Right kidney (tissue), 1 donor: ENCODE results near the gene DHX16.
A peak's percentile ranks its signal among the peaks of the same experiment; 100 is the strongest.
"Not testable (repeated sequence)": the region's sequence is repeated elsewhere in the genome, so short reads cannot be mapped to it uniquely, and the experiment has no call there.

Source experiments
- DNase-seq: peaks from one replicate; pipeline ENCODE4 v3.0.0-alpha.2; 2016

DHX16 gene

GRCh38 chr6:30679765-30680535 lies 7.1 kb upstream of the DHX16 start:
- no peak for DNase-seq

GRCh38 chr6:30678964-30679726 lies 6.3 kb upstream of the DHX16 start:
- DNase-seq: peak; percentile 78

GRCh38 chr6:30676660-30677285 lies 4.0 kb upstream of the DHX16 start:
- no peak for DNase-seq

GRCh38 chr6:30670760-30671527 lies 1.9 kb downstream of the DHX16 start:
- no peak for DNase-seq

GRCh38 chr6:30666300-30666699 lies 6.5 kb downstream of the DHX16 start:
- not testable (repeated sequence) for DNase-seq

- no peak for DNase-seq
These were observed 7.6 kb downstream of the DHX16 start for GRCh38 chr6:30664994-30665767.

GRCh38 chr6:30657922-30658321 lies 14.9 kb downstream of the DHX16 start:
- not testable (repeated sequence) for DNase-seq

GRCh38 chr6:30657454-30657853 lies 15.4 kb downstream of the DHX16 start:
- DNase-seq: peak; percentile 12

- no peak for DNase-seq
These were observed 16.3 kb downstream of the DHX16 start for GRCh38 chr6:30656513-30656912.

GRCh38 chr6:30655743-30656094 lies 17.1 kb downstream of the DHX16 start:
- no peak for DNase-seq

- no peak for DNase-seq
These were observed 17.7 kb downstream of the DHX16 start for GRCh38 chr6:30654798-30655742.

- DNase-seq: no peak
These were observed 21.7 kb downstream of the DHX16 start for GRCh38 chr6:30651143-30651542.

GRCh38 chr6:30647242-30648116 lies 25.3 kb downstream of the DHX16 start:
- DNase-seq: peak; percentile 97

- DNase-seq: no peak
These were observed 26.2 kb downstream of the DHX16 start, which contains the start of gene C6orf136 for GRCh38 chr6:30646450-30647241. TSS of gene C6orf136 (plus strand) at chr6:30647133. CDS start at chr6:30647232, 99 bp downstream.

- no peak for DNase-seq
These were observed 26.8 kb downstream of the DHX16 start for GRCh38 chr6:30645989-30646388.

- DNase-seq: no peak
These were observed 28.0 kb downstream of the DHX16 start for GRCh38 chr6:30644769-30645168.

- DNase-seq: no peak
These were observed 29.1 kb downstream of the DHX16 start for GRCh38 chr6:30643656-30644055.

GRCh38 chr6:30641048-30641447 lies 31.8 kb downstream of the DHX16 start:
- no peak for DNase-seq

GRCh38 chr6:30640481-30640880 lies 32.3 kb downstream of the DHX16 start:
- DNase-seq: no peak
